Suppressor macrophage (primary cell): ENCODE measurements around the gene SH3PXD2B.
A peak's percentile ranks its signal among the peaks of the same experiment; 100 is the strongest.

Experiments
- DNase-seq, 4 experiments: peaks; one replicate each; pipeline ENCODE4 v3.0.0-alpha.2; 2020 to 2022

The SH3PXD2B gene

GRCh38 chr5:172452398-172453205 lies 1.7 kb downstream of the SH3PXD2B start:
- DNase-seq: no peak

GRCh38 chr5:172451771-172452197 lies 2.5 kb downstream of the SH3PXD2B start:
- DNase-seq: peak; percentile 31 to 65 (median 36)

- peak; percentile 55 to 73 (median 66) for DNase-seq
Measured at GRCh38 chr5:172450861-172451695, 3.2 kb downstream of the SH3PXD2B start.

- no peak for DNase-seq
Measured at GRCh38 chr5:172450453-172450852, 3.9 kb downstream of the SH3PXD2B start.

- no peak for DNase-seq
Measured at GRCh38 chr5:172448999-172449398, 5.3 kb downstream of the SH3PXD2B start.

GRCh38 chr5:172447646-172448365 lies 6.5 kb downstream of the SH3PXD2B start:
- DNase-seq: no peak

GRCh38 chr5:172446336-172447051 lies 7.8 kb downstream of the SH3PXD2B start:
- DNase-seq: peak in 1 of 4 experiments; percentile 18

- no peak for DNase-seq
Measured at GRCh38 chr5:172445866-172446265, 8.5 kb downstream of the SH3PXD2B start.

GRCh38 chr5:172444626-172445365 lies 9.5 kb downstream of the SH3PXD2B start:
- peak in 3 of 4 experiments; percentile 34 to 48 (median 36) for DNase-seq

- peak in 1 of 4 experiments; percentile 14 for DNase-seq
Measured at GRCh38 chr5:172444110-172444510, 10.2 kb downstream of the SH3PXD2B start.

- peak; percentile 82 to 94 (median 88) for DNase-seq
Measured at GRCh38 chr5:172443441-172444109, 10.8 kb downstream of the SH3PXD2B start.

- DNase-seq: peak in 1 of 4 experiments; percentile 31
Measured at GRCh38 chr5:172442592-172442991, 11.7 kb downstream of the SH3PXD2B start.

- DNase-seq: no peak
Measured at GRCh38 chr5:172441262-172441751, 13.0 kb downstream of the SH3PXD2B start.

- no peak for DNase-seq
Measured at GRCh38 chr5:172440486-172440885, 13.8 kb downstream of the SH3PXD2B start.

- DNase-seq: no peak
Measured at GRCh38 chr5:172439785-172440477, 14.4 kb downstream of the SH3PXD2B start.

GRCh38 chr5:172438319-172438668 lies 16.0 kb downstream of the SH3PXD2B start:
- DNase-seq: peak in 3 of 4 experiments; percentile 48 to 70 (median 58)

GRCh38 chr5:172437445-172438318 lies 16.6 kb downstream of the SH3PXD2B start:
- peak; percentile 56 to 75 (median 66) for DNase-seq

- DNase-seq: no peak
Measured at GRCh38 chr5:172436879-172437369, 17.4 kb downstream of the SH3PXD2B start.
